ENCODE data around the gene ZNHIT2. TPM values are rescaled to one million over a fixed set of nuclear protein-coding genes. Genes with fewer than 3 reads are reported as not detected.

The ZNHIT2 gene
- total RNA-seq, 4 donors from 2014 or later = 9.6 to 40.8 (median 12.2) TPM

GRCh38 chr11:65090628-65091027, 26.9 kb downstream of the ZNHIT2 start:
- no peak overlapping the region for H3K4me3 ChIP-seq
- WGBS, 2 donors (ENCODE audit: low coverage in 1 of 2) = 94% methylated on average over 4 of the region's 4 CpGs; no CpG with 5 or more reads in 1 of the 2 donors
- no peak overlapping the region for H3K27ac ChIP-seq
- H3K4me1 ChIP-seq = peaks cover 0 to 3% (median 2%) of the 10 kb centered on the region in 4 donors
- H3K36me3 ChIP-seq = peaks cover 0 to 12% (median 0%) of the 10 kb centered on the region in 4 donors
- H3K27me3 ChIP-seq = no peaks in the 10 kb centered on the region
- no peaks in the 10 kb centered on the region for H3K9me3 ChIP-seq
- intact Hi-C loops (cut with DNase I; ENCODE audit: low total_unique reads) = no loop called here
- no peak for DNase-seq
- in situ Hi-C loops (cut with MboI; ENCODE audit: low pct_ligation_motif_present in 1 of 4, low pct_unique_long_range_greater_than_20kb in 1 of 4, low sequenced_read_pairs in 3 of 4) = no loop called here
- TF ChIP-seq CTCF (IDR thresholded peaks at IDR 0.05) = no peak
- no peak for TF ChIP-seq POLR2A (IDR thresholded peaks at IDR 0.05)
- TF ChIP-seq POLR2AphosphoS5 (IDR thresholded peaks at IDR 0.05) = no peak
- TF ChIP-seq EP300 (IDR thresholded peaks at IDR 0.05; ENCODE audit: low read depth) = no peak

- peaks cover 5 to 11% (median 6%) of the 10 kb centered on the region in 4 donors for H3K4me1 ChIP-seq
- TF ChIP-seq POLR2AphosphoS5 (IDR thresholded peaks at IDR 0.05) (no peak), CTCF (IDR thresholded peaks at IDR 0.05) (no peak), EP300 (IDR thresholded peaks at IDR 0.05; ENCODE audit: low read depth) (no peak), POLR2A (IDR thresholded peaks at IDR 0.05) (no peak)
- intact Hi-C loops (cut with DNase I; ENCODE audit: low total_unique reads) (no loop called here), in situ Hi-C loops (cut with MboI; ENCODE audit: low pct_ligation_motif_present in 1 of 4, low pct_unique_long_range_greater_than_20kb in 1 of 4, low sequenced_read_pairs in 3 of 4) (no loop called here)
- H3K27ac ChIP-seq = no peak overlapping the region
- no peak for DNase-seq
- H3K27me3 ChIP-seq = no peaks in the 10 kb centered on the region
- WGBS, 2 donors (ENCODE audit: low coverage in 1 of 2) = 86% methylated on average over 4 of the region's 4 CpGs; no CpG with 5 or more reads in 1 of the 2 donors
- peaks cover 0 to 12% (median 0%) of the 10 kb centered on the region in 4 donors for H3K36me3 ChIP-seq
- H3K9me3 ChIP-seq = no peaks in the 10 kb centered on the region
- no peak overlapping the region for H3K4me3 ChIP-seq
Observed at GRCh38 chr11:65089621-65090020, 27.9 kb downstream of the ZNHIT2 start.

GRCh38 chr11:65087827-65088226, 29.7 kb downstream of the ZNHIT2 start:
- no peaks in the 10 kb centered on the region for H3K9me3 ChIP-seq
- TF ChIP-seq CTCF (IDR thresholded peaks at IDR 0.05) = no peak
- TF ChIP-seq POLR2AphosphoS5 (IDR thresholded peaks at IDR 0.05) = no peak
- TF ChIP-seq POLR2A (IDR thresholded peaks at IDR 0.05) = no peak
- TF ChIP-seq EP300 (IDR thresholded peaks at IDR 0.05; ENCODE audit: low read depth) = no peak
- in situ Hi-C loops (cut with MboI; ENCODE audit: low pct_ligation_motif_present in 1 of 4, low pct_unique_long_range_greater_than_20kb in 1 of 4, low sequenced_read_pairs in 3 of 4) = no loop called here
- peaks cover 11 to 21% (median 15%) of the 10 kb centered on the region in 4 donors for H3K4me1 ChIP-seq
- no peak for DNase-seq
- intact Hi-C loops (cut with DNase I; ENCODE audit: low total_unique reads) = no loop called here
- H3K27ac ChIP-seq = no peak overlapping the region
- H3K27me3 ChIP-seq = no peaks in the 10 kb centered on the region
- 98% methylated on average over 15 of the region's 15 CpGs; no CpG with 5 or more reads in 1 of the 2 donors for WGBS, 2 donors (ENCODE audit: low coverage in 1 of 2)
- H3K36me3 ChIP-seq = peaks cover 0 to 12% (median 0%) of the 10 kb centered on the region in 4 donors
- no peak overlapping the region for H3K4me3 ChIP-seq

GRCh38 chr11:65087216-65087615, 30.3 kb downstream of the ZNHIT2 start:
- H3K4me1 ChIP-seq = peaks cover 11 to 21% (median 15%) of the 10 kb centered on the region in 4 donors
- H3K4me3 ChIP-seq = no peak overlapping the region
- WGBS, 2 donors (ENCODE audit: low coverage in 1 of 2) = 90 to 95% methylated on average over 10 to 11 of the region's 11 CpGs
- H3K27ac ChIP-seq = no peak overlapping the region
- H3K36me3 ChIP-seq = peaks cover 0 to 12% (median 0%) of the 10 kb centered on the region in 4 donors
- H3K27me3 ChIP-seq = no peaks in the 10 kb centered on the region
- in situ Hi-C loops (cut with MboI; ENCODE audit: low pct_ligation_motif_present in 1 of 4, low pct_unique_long_range_greater_than_20kb in 1 of 4, low sequenced_read_pairs in 3 of 4) (no loop called here), intact Hi-C loops (cut with DNase I; ENCODE audit: low total_unique reads) (no loop called here)
- H3K9me3 ChIP-seq = no peaks in the 10 kb centered on the region
- no peak for DNase-seq
- no peak for TF ChIP-seq CTCF (IDR thresholded peaks at IDR 0.05)
- TF ChIP-seq POLR2A (IDR thresholded peaks at IDR 0.05) = no peak
- TF ChIP-seq POLR2AphosphoS5 (IDR thresholded peaks at IDR 0.05) = no peak
- TF ChIP-seq EP300 (IDR thresholded peaks at IDR 0.05; ENCODE audit: low read depth) = no peak
